Hepatocyte (in vitro differentiated cells): ENCODE data around the gene ISL2. TPM values are rescaled to one million over a fixed set of nuclear protein-coding genes. Genes with fewer than 3 reads are reported as not detected.

Experiments used
- DNase-seq: peaks from one replicate; pipeline ENCODE4 v3.0.0-alpha.2; 2016; ENCODE audit warnings: low spot score
- H2AFZ ChIP-seq: fragments of 200-600 bp; sonication (generic); 2 replicates; pipeline ENCODE4 v1.6.0; 2016; ENCODE audit warnings: antibody characterized with exemption, mild to moderate bottlenecking
- H3K27ac ChIP-seq: fragments of 200-600 bp; sonication (generic); 2 replicates; pipeline ENCODE4 v1.5.1; 2016; ENCODE audit warnings: mild to moderate bottlenecking
- H3K27me3 ChIP-seq: fragments of 200-600 bp; sonication (generic); 2 replicates; pipeline ENCODE4 v1.6.1; 2016
- H3K36me3 ChIP-seq: fragments of 200-600 bp; sonication (generic); replicated peaks from 2 replicates; pipeline ENCODE4 v1.5.1; 2016; ENCODE audit warnings: low read depth; ENCODE audit not compliant: insufficient read depth
- H3K4me1 ChIP-seq: fragments of 200-600 bp; sonication (generic); 2 replicates; pipeline ENCODE4 v1.5.1; 2016; ENCODE audit warnings: mild to moderate bottlenecking, moderate library complexity; ENCODE audit not compliant: insufficient read depth
- H3K4me2 ChIP-seq: fragments of 200-600 bp; sonication (generic); 2 replicates; pipeline ENCODE4 v1.6.0; 2016
- H3K4me3 ChIP-seq: fragments of 200-600 bp; sonication (generic); 2 replicates; pipeline ENCODE4 v1.5.1; 2016; ENCODE audit warnings: mild to moderate bottlenecking
- H3K79me2 ChIP-seq: fragments of 200-600 bp; sonication (generic); 2 replicates; pipeline ENCODE4 v1.6.0; 2017; ENCODE audit warnings: mild to moderate bottlenecking
- H3K9me2 ChIP-seq: fragments of 200-600 bp; sonication (generic); replicated peaks from 2 replicates; pipeline ENCODE4 v1.6.0; 2017; ENCODE audit warnings: mild to moderate bottlenecking; ENCODE audit not compliant: insufficient read depth
- H3K9me3 ChIP-seq: fragments of 200-600 bp; sonication (generic); 2 replicates; pipeline ENCODE4 v1.5.1; 2016; ENCODE audit warnings: low read depth, mild to moderate bottlenecking
- H4K20me1 ChIP-seq: fragments of 200-600 bp; sonication (generic); 2 replicates; pipeline ENCODE4 v1.6.0; 2016; ENCODE audit warnings: mild to moderate bottlenecking; ENCODE audit not compliant: insufficient read depth, poor library complexity, severe bottlenecking
- CTCF ChIP-seq: fragments of 200-600 bp; sonication (generic); IDR thresholded peaks from 2 replicates; pipeline ENCODE4 v1.5.1; 2016; ENCODE audit warnings: antibody characterized with exemption, mild to moderate bottlenecking; ENCODE audit not compliant: poor library complexity
- EZH2 ChIP-seq: fragments of 200-600 bp; sonication (generic); IDR thresholded peaks from 2 replicates; pipeline ENCODE4 v1.6.1; 2016; ENCODE audit warnings: antibody characterized with exemption, mild to moderate bottlenecking, borderline replicate concordance
- EZH2phosphoT487 ChIP-seq: fragments of 200-600 bp; sonication (generic); IDR thresholded peaks from one replicate; pipeline ENCODE4 v1.6.1; 2018; ENCODE audit warnings: antibody characterized with exemption, mild to moderate bottlenecking, low read depth, moderate library complexity; ENCODE audit not compliant: unreplicated experiment, severe bottlenecking
- WGBS: methylation state at CpG from one replicate; pipeline ENCODE4 v1.1.6; 2016; ENCODE audit warnings: low lambda C conversion rate; ENCODE audit errors: missing lambda C conversion rate; 5-methylcytosine and 5-hydroxymethylcytosine counted together
- polyA plus RNA-seq: library from polyadenylated mRNA; unstranded; fragments of >200 nt; fragmentation: Nextera tagmentation; extraction: Ambion mirVana; gene quantifications from 2 replicates; pipeline ENCODE4 v1.2.1, GENCODE V29; 2016
- total RNA-seq: library from RNA; depleted of rRNA; stranded (reverse); fragments of >200 nt; gene quantifications from 2 replicates; pipeline ENCODE4 v1.2.3, GENCODE V29; 2014

Gene ISL2
- total and polyA plus RNA-seq, 2 experiments from 2014 or later, result 3.9 to 4.7 TPM

GRCh38 chr15:76382987-76383728, 46.6 kb downstream of the ISL2 start:
- no peak for TF ChIP-seq EZH2
- no peak for TF ChIP-seq EZH2phosphoT487
- TF ChIP-seq CTCF, result no peak
- Histone ChIP-seq H3K79me2 (no peaks in the 10 kb centered on the region), H3K4me3 (no peak overlapping the region), H3K27ac (no peak overlapping the region), H2AFZ (no peak overlapping the region), H3K9me2 (no peaks in the 10 kb centered on the region), H3K9me3 (no peaks in the 10 kb centered on the region), H4K20me1 (no peaks in the 10 kb centered on the region), H3K4me2 (no peak overlapping the region), H3K4me1 (no peaks in the 10 kb centered on the region), H3K27me3 (no peaks in the 10 kb centered on the region), H3K36me3 (no peaks in the 10 kb centered on the region)
- no peak for DNase-seq
- WGBS, result 93% methylated on average over 2 of the region's 2 CpGs

- Histone ChIP-seq H3K27me3 (no peaks in the 10 kb centered on the region), H3K27ac (no peak overlapping the region), H4K20me1 (no peaks in the 10 kb centered on the region), H3K4me2 (no peak overlapping the region), H3K9me3 (no peaks in the 10 kb centered on the region), H3K79me2 (no peaks in the 10 kb centered on the region), H3K4me1 (no peaks in the 10 kb centered on the region), H3K36me3 (no peaks in the 10 kb centered on the region), H2AFZ (no peak overlapping the region), H3K4me3 (no peak overlapping the region), H3K9me2 (no peaks in the 10 kb centered on the region)
- WGBS, result 78% methylated on average over 2 of the region's 2 CpGs
- TF ChIP-seq EZH2phosphoT487, result no peak
- no peak for TF ChIP-seq CTCF
- no peak for TF ChIP-seq EZH2
- no peak for DNase-seq
Observed at GRCh38 chr15:76384409-76384808, 47.8 kb downstream of the ISL2 start.

- Histone ChIP-seq H3K9me2 (no peaks in the 10 kb centered on the region), H4K20me1 (no peaks in the 10 kb centered on the region), H3K9me3 (no peaks in the 10 kb centered on the region), H3K36me3 (no peaks in the 10 kb centered on the region), H3K4me3 (no peak overlapping the region), H3K4me2 (no peak overlapping the region), H3K27ac (no peak overlapping the region), H3K27me3 (no peaks in the 10 kb centered on the region), H3K4me1 (no peaks in the 10 kb centered on the region), H2AFZ (no peak overlapping the region), H3K79me2 (no peaks in the 10 kb centered on the region)
- no peak for TF ChIP-seq EZH2phosphoT487
- no peak for TF ChIP-seq CTCF
- no peak for TF ChIP-seq EZH2
- 87% methylated on average over 2 of the region's 2 CpGs for WGBS
- DNase-seq, result no peak
Observed at GRCh38 chr15:76386178-76386577, 49.6 kb downstream of the ISL2 start.
